ENCODE data around the gene VTI1A. TPM values are rescaled to one million over a fixed set of nuclear protein-coding genes. Genes with fewer than 3 reads are reported as not detected.

VTI1A gene
- polyA plus RNA-seq, 1 of the 3 experiments (the other 2 are of a cell fraction): 8.3 TPM

DNA sequence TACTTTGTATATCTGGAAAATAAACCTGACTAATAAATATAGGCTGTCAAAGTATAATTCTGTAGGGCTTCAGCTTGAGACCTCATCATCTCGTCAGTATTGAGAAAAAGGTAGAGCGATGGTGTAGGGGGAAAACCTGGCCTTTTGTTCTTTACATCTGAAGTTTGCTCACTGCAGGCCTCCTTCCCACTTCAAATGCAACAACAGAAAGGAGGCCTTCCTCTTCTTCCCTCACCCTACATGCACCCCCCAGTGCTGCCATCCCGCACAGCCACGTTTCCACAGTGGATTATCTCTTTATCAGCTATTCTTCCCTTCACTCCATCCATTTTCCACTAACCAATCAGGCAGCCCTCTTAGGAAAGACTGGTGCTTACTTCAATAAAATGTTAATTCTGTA, 112.3 kb downstream of the VTI1A start (continued):
- no peak for TF ChIP-seq GABPA (IDR thresholded peaks at IDR 0.05; ENCODE audit: low read depth)

DNA sequence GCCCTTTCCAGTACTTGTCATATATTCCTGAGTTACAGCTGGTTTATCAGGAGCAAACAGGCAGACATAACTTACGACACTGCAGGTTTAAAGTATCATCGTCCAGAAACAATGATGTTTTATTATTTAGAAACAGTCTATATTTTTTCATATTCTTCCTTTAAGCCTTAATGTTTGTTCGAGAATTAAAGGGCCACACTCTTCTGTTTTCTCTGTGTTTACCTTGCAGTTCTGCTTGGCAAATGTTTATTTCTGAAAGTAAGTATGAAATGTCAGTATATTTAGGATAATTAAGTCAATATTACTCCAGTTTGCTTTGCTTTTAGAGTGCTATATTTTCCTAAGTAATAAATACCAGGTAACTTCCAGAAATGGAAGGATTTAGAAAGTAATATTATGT, 115.1 kb downstream of the VTI1A start:
- no peak for DNase-seq
- Histone ChIP-seq H4K20me1 (ENCODE audit: insufficient read depth) (no peaks in the 10 kb centered on the region), H3F3A (replicated peaks; ENCODE audit: insufficient read depth) (no peaks in the 10 kb centered on the region), H3K27me3 (ENCODE audit: insufficient read depth) (no peaks in the 10 kb centered on the region), H3K4me1 (ENCODE audit: control insufficient read depth in 1 of 2, insufficient read depth in 2 of 2, low read depth in 1 of 2, low read length in 1 of 2) (peaks cover 0 to 7% of the 10 kb centered on the region in 2 experiments; a peak in 2 of 4 replicates), H2AFZ (ENCODE audit: low read depth) (no peak overlapping the region), H3K4me2 (no peak overlapping the region), H3K36me3 (replicated peaks in 1 of 2; ENCODE audit: control insufficient read depth in 1 of 2, insufficient read depth in 2 of 2, low read length in 1 of 2) (no peaks in the 10 kb centered on the region), H3K9me3 (no peaks in the 10 kb centered on the region), H3K4me3 (ENCODE audit: low read depth in 2 of 2, low read length in 1 of 2) (no peak overlapping the region), H3K9ac (no peak overlapping the region), H3K9me2 (no peaks in the 10 kb centered on the region), H3K79me2 (ENCODE audit: insufficient read depth) (no peaks in the 10 kb centered on the region), H3K27ac (ENCODE audit: low read depth in 2 of 2, low read length in 1 of 2) (no peak overlapping the region)
- ChIA-PET CTCF (interaction anchor here (0.6 to 1.2 kb wide), 2 partner anchors 425 to 565 kb away, joined by 3 to 4 read pairs; no protein-coding TSS in a partner anchor), POLR2A (no interaction called here)
- TF ChIP-seq, protein P1, sequence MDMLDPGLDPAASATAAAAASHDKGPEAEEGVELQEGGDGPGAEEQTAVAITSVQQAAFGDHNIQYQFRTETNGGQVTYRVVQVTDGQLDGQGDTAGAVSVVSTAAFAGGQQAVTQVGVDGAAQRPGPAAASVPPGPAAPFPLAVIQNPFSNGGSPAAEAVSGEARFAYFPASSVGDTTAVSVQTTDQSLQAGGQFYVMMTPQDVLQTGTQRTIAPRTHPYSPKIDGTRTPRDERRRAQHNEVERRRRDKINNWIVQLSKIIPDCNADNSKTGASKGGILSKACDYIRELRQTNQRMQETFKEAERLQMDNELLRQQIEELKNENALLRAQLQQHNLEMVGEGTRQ (IDR thresholded peaks at IDR 0.05; ENCODE audit: borderline replicate concordance, low read depth, low read length): no peak
- TF ChIP-seq NRF1 (IDR thresholded peaks at IDR 0.05; ENCODE audit: low read depth, low read length): no peak
- TF ChIP-seq MXI1 (IDR thresholded peaks at IDR 0.05; ENCODE audit: low read depth, low read length): no peak
- no peak for TF ChIP-seq FOXM1 (IDR thresholded peaks at IDR 0.05; ENCODE audit: low read depth)
- TF ChIP-seq POLR2AphosphoS5 (IDR thresholded peaks at IDR 0.05; ENCODE audit: low read depth, low read length): no peak
- no peak for TF ChIP-seq SIN3A (IDR thresholded peaks at IDR 0.05; ENCODE audit: borderline replicate concordance, low read depth, low read length)
- no peak for TF ChIP-seq TAF1 (IDR thresholded peaks at IDR 0.05; ENCODE audit: borderline replicate concordance, low read depth, low read length)
- no peak for TF ChIP-seq GABPA (IDR thresholded peaks at IDR 0.05; ENCODE audit: low read depth)
- TF ChIP-seq TEAD4 (IDR thresholded peaks at IDR 0.05; ENCODE audit: borderline replicate concordance, insufficient read depth): no peak
- no peak for TF ChIP-seq RAD21 (IDR thresholded peaks at IDR 0.05; ENCODE audit: low read length)
- TF ChIP-seq, protein P2, sequence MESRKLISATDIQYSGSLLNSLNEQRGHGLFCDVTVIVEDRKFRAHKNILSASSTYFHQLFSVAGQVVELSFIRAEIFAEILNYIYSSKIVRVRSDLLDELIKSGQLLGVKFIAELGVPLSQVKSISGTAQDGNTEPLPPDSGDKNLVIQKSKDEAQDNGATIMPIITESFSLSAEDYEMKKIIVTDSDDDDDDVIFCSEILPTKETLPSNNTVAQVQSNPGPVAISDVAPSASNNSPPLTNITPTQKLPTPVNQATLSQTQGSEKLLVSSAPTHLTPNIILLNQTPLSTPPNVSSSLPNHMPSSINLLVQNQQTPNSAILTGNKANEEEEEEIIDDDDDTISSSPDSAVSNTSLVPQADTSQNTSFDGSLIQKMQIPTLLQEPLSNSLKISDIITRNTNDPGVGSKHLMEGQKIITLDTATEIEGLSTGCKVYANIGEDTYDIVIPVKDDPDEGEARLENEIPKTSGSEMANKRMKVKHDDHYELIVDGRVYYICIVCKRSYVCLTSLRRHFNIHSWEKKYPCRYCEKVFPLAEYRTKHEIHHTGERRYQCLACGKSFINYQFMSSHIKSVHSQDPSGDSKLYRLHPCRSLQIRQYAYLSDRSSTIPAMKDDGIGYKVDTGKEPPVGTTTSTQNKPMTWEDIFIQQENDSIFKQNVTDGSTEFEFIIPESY (IDR thresholded peaks at IDR 0.05; ENCODE audit: borderline replicate concordance, low read depth): no peak
- no peak for TF ChIP-seq NFIC (IDR thresholded peaks at IDR 0.05; ENCODE audit: borderline replicate concordance)
- TF ChIP-seq YY1 (IDR thresholded peaks at IDR 0.05; ENCODE audit: low read depth): no peak
- WGBS (ENCODE audit: low lambda C conversion rate): 81% methylated on average over 3 of the region's 3 CpGs
